GM08714 (cell line): ENCODE measurements around the gene PYGB.

ENCODE experiments used
- H3K4me3 ChIP-seq: fragments of 200-500 bp; sonication (Bioruptor generic); 2 replicates; pipeline ENCODE4 v1.5.1; 2014; ENCODE audit warnings: mild to moderate bottlenecking, low read length, inconsistent platforms
- ZNF274 ChIP-seq: IDR thresholded peaks from 2 replicates; pipeline ENCODE4 v1.6.1; 2012; ENCODE audit warnings: mild to moderate bottlenecking, low read depth, low read length

Gene PYGB

DNA sequence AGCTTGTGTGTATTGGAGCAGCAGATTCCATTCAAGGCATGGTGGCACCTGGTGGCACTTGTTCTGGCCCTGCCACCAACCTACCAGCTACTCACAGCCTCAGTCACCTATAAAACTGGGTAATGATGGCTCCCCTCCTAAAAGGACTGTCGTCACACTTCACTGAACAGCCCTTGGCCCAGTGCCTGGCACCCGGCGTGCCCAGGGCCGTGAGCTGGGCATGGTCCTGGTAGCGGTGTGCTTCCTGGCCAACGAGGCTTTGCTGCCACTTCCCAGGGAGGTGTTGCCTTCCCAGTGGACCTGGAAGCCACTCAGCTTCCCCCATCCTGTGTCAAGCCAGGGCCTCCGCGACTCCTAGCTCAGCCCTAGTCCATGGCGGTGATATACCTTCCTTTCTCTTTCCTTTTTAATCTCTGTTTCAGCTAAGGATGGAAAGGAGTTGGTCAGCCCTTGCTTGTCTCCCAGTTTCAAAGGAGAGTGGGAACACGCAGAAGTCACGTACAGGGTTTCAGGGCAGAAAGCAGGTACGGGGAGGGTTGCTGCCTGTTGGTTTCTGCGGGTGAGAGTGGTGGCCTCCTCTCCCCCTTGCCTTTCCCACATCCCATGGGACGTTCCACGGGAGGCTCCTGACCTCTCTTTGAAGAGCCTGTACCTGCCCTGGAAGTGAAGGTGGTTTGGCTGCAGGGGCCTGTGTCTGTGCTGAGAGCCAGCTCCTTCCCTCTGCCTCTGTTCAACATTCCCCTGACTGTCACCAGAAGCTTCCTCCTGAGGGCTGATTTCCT lies 26.9 kb upstream of the PYGB start:
- TF ChIP-seq ZNF274: no peak
- no peak overlapping the region for H3K4me3 ChIP-seq

DNA sequence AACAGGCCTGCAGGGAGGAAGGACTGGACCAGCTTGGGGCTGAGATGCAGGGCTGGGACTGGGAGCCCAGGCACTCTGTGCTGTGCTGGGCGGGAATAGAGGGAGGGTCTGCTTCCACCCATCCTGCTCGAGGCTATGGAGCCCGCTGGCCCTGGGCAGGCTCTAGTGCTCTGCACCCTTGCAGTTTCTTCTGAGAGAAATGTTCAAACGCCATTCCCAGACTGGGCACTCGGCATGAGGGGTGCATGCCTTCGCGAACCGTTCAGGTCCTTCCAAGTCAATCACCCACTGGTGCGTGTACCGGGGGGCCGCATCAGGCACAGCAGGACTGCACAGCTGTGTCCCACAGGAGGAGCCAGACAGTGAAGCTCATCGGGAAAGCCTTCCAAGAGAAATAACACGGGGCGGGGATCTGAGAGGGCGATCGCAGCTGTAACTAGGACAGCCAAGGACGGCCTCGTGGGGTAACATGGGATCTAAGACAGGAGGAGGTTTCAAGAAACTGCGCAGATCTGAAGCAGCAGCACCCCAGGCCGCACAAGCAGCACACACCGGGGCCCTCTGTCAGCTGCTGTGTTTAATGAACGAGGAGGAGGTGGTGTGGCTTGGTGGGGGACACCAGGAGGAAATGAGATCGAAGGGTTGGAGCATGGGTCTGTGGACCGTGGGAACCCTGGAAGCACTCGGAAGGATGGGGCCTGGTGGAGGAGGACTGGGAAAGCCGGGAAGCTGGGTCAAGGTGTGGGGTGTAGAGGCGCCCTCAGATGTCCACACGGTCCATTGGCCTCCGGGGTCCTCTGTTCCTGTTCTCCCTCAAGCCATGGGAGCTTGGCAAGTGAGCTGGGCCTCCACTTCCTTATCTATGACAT lies 26.1 kb upstream of the PYGB start:
- no peak for TF ChIP-seq ZNF274
- H3K4me3 ChIP-seq: no peak overlapping the region

DNA sequence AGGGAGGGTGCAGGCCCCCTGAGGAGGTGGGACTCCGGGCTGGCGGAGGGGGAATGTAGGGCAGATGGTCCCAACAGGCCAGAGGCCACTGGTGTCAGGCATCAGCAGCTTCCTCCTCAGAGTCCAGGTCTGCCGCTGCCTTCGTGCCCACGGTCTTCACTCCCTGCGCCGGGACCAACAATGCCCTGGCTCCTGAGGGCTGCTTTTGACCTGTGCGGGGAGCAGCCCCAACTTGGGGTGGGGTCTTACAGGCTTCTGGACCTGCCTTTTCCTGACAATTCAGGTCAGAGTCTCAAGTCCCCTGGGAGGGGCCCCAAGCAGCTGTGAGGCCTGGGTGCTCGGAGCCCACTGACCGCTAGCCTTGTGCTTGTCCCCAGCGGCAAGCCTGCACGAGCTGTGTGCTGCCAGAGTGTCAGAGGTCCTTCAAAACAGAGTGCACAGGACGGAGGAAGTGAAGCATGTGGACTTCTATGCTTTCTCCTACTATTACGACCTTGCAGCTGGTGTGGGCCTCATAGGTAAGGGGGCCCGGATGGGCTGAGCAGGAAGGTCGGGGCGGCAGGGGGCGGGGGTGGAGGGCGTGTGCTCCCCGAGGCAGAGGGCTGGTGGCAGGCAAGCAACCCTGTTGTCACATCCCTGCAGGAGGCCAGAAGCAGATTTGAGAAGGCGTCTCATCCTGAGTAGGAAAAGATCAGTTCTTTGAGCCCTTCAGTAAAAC lies 25.3 kb upstream of the PYGB start:
- no peak for TF ChIP-seq ZNF274
- H3K4me3 ChIP-seq: no peak overlapping the region

DNA sequence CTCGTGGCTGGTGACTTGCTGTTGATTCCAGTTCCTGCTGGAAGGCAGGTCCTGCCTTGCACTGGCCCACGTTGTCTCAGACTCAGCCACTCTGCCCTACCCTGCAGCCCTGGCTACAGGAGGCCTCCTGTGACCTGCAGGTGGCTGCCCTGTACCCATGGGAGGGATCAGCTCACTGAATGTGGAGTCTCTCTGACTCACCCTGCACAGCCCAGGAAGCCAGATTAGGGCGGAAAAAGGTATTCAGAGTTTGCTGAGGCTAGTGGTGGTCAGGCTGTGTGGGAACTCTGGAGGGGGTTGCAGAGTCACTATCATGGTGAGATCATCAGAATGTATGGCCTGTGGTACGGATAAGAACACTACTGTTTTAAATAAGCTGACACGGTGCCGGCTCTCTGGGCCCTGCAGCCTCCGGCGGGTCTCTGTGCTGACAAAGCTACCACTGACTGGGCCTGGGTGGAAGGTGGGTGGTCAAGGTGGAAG lies 24.7 kb upstream of the PYGB start:
- TF ChIP-seq ZNF274: no peak
- H3K4me3 ChIP-seq: no peak overlapping the region

DNA sequence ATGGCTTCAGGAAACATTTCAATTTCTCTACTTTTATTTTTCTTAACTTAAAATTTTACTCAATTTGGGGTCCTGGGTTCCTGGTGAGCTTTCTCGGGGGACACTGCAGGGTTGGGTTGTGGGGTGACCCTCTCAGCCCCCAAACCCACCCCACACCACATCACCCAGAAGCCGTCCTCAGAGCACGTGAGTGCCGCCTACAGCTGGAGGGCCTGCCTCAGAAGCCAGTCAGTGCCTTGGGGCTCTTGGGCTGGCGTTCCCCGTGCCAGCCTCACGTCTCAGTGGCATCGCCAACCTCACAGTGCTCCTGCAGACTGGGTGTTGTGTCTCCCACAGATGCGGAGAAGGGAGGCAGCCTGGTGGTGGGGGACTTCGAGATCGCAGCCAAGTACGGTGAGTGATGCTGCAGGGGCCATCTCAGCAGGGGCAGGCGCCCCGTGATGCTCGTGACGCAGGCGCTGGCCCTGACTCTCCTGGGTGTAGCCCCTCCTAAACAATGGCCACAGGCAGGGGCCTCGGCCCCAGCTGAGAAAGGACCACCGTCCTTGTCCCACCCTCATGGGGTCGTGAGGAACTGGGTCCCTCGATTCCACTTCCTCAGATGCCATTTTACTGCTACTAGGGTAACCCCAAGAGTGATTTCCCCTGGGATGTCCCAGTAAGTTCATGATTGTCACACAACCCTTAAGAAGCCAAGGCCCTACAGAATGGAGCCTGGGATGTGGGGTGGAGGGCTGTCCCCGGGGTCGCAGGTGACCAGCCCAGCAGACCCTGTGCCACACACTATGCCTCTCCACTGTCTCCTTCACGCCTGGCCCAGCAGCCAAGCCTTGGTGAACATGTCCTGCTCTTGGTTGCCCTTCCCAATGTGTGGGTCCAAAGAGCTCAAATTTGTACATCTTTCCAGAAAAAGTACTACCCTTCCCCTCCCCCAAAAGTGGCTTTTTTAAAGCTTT lies 23.8 kb upstream of the PYGB start:
- no peak overlapping the region for H3K4me3 ChIP-seq
- TF ChIP-seq ZNF274: no peak

DNA sequence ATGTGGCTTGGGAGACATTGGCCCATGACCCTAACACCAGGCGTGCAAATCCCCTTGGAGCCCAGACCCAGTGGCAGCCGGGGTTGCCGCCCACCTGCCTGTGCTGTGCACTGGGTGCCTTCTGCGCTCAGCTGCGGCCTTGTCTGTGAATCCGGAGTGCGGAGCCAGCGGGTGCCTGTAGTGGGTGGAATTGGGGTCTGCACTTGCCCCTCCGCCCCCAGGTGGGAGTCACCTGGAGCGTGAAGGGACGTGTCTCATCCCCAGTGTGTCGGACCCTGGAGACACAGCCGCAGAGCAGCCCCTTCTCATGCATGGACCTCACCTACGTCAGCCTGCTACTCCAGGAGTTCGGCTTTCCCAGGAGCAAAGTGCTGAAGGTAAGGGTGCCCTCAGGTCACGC lies 22.9 kb upstream of the PYGB start:
- TF ChIP-seq ZNF274: no peak
- no peak overlapping the region for H3K4me3 ChIP-seq

DNA sequence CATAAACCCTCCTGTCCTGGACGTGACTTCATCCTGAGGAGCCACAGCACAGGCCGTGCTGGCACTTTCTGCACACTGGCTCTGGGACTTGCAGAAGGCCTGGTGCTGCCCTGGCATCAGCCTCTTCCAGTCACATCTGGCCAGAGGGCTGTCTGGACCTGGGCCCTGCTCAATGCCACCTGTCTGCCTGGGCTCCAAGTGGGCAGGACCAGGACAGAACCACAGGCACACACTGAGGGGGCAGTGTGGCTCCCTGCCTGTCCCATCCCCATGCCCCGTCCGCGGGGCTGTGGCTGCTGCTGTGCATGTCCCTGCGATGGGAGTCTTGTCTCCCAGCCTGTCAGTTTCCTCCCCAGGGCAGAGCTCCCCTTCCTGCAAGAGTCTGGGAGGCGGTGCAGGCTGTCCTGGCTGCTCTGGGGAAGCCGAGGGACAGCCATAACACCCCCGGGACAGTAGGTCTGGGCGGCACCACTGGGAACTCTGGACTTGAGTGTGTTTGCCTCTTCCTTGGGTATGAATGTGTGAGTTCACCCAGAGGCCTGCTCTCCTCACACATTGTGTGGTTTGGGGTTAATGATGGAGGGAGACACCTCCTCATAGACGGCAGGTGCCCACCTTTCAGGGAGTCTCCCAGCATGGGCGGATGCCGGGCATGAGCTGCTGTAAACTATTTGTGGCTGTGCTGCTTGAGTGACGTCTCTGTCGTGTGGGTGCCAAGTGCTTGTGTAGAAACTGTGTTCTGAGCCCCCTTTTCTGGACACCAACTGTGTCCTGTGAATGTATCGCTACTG lies 22.0 kb upstream of the PYGB start:
- no peak overlapping the region for H3K4me3 ChIP-seq
- no peak for TF ChIP-seq ZNF274

DNA sequence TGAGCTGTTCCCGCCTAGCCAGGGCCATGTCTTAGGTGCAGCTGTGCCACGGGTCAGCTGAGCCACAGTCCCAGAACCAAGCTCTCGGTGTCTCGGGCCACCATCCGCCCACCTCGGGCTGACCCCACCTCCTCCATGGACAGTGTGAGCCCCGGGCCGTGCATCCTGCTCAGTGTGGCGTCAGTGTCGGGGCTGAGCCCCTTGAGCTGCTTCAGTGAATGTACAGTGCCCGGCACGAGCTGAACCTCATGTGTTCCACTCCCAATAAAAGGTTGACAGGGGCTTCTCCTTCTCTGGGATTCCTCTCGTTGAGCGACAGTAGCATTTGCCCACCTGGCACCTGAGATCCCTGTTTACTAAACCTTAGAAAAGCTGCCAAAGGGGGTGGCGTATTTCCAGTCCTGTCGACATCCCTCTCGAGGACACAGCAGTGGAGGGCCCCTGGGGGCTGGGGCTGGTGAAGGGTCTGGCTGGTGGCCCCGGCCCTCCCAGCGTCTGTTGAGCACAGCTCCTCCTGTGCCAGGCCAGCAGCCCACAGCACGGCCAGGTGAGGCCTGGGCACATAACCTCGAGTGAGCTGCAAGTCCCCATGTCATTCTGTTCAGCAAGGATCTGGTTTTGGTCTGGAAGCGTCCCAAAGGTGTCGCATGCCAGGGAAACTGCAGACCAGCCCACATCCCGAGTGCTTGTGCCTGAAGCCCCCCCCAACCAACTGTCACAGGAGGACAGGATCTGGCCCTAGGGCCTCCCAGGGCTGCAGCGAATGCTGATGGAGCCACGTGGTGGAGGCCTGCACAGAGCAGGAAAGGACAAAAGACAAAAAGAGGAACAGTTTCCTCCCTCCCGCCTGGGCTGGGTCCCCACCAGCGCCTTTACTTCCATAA lies 21.2 kb upstream of the PYGB start:
- no peak for TF ChIP-seq ZNF274
- H3K4me3 ChIP-seq: no peak overlapping the region

DNA sequence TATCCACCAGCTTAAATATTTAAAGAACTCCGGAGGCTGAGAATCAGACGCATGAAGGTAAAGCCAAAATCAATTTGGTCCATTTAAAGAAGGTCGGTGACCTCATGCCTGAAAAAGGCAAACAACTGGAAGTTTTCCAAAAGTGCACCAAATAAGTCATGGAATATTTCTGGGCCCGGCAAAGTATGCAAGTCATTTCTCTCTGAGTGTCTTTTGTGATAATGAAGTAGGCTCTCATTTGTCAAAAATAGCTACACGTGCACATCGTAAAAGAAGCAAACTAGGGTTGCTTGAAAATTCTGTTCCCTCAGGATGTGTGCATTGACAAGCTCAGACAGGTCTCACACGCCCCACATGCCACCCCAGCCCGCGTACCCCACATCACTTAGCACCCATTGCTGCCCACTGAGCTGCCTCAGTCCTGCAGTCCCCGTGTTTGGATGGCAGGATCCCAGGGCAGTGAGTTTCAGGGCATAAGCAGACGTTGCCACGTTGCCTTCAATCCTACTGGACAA lies 20.5 kb upstream of the PYGB start:
- no peak overlapping the region for H3K4me3 ChIP-seq
- TF ChIP-seq ZNF274: no peak

DNA sequence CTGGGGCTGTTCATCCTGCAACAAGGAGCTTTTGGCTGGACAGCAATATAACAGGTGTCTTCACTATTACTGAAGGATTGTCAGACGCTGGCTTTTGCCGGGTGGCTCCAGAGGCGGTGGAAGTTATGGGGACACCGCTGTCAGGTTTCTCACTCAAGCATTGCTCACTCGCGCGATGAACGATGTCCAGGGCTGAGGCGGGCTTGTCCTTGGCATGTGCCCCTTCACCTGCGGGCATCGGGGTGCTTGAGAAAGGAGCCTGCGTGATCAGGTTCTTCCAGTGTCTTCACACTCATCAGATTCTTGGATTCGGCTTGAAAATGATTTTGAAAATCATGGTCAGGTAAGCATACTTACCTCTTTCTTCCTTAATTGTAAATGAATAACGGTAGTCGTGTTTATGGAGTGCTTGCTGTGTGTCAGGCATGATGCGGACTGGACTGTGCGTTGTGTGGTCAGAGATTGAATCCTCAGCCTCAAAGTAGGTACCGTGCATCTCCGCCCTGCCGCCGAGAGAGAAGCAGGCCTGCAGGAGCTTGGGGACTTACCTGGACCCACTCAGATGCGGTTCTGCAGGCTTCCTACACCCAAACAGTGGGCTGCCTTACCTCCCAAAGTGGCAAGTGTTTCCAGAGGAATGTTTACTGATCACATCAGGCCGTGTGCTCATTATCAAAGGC lies 18.3 kb upstream of the PYGB start:
- H3K4me3 ChIP-seq: no peak overlapping the region
- no peak for TF ChIP-seq ZNF274

DNA sequence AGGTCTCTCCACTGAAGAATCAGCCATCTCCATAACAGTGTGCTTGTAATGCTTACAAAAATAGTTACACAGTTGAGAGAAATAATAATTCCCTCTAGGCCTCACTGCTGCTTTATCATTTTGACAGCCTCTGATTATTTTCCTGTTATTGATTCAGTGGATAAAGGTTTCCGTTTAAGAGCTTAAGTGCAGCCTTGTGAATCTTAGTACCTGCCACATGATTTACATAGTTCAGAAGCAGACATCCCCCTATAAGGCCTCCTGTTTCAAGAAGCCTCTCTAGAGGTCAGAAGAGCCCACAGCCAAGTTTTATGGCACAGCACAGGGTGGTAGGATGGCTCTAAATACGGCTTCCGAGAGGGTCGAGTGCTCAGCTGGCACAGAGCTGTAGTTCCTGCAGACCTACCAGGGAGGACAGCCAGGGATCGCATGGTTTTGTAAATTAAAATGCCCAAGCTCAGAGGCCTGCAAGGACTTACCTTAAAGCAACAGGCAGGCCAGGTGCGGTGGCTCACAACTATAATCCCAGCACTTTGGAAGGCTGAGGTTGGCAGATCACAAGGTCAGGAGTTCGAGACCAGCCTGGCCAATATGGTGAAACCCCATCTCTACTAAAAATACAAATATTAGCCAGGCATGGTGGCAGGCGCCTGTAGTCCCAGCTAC lies 17.6 kb upstream of the PYGB start:
- no peak for TF ChIP-seq ZNF274
- H3K4me3 ChIP-seq: no peak overlapping the region
